ENCODE results near the gene RBP5. TPM values are rescaled to one million over a fixed set of nuclear protein-coding genes. Genes with fewer than 3 reads are reported as not detected.

The RBP5 gene
- total and polyA plus RNA-seq, 9 of the 15 experiments (the other 6 are each of a cell fraction or from before 2014, with no cell fraction given): 8.6 to 22.5 (median 11.4) TPM

DNA sequence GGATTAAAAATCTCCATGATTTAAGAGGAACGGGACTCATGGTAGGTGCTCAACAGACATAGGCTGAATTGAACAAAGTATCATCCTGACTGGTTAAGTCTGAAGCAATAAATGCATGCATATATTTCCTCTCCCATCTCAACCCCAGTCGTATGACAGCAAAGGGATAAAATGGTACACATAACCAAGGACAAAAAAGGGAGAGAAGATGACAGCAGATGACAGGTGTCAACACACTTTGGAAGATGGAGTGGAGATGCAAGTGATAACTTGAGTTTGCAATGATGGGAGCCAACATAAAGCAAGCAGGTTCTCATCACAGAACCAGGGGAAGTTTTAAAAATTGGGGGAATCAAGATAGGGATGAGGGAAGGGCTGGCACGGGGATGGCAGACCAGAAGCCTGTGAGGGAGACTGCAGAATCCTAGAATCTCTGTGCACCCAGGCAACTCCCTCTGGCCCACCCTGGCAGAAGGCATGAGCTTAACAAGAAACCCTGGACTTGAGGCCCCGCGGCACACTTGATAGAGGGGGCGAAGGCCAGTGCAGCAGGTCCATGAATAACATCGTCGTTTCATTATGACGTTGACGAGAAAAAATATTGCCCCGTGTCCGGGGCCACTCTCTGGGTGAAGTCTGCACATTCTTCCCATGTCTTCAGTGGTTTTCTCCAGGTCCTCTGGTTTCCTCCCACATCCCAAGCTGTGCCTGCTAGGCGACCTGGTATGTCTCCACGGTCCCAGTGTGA, 24.7 kb downstream of the RBP5 start:
- peaks cover 3% of the 10 kb centered on the region for H3K9me3 ChIP-seq (replicated peaks; ENCODE audit: control insufficient read depth, insufficient read depth, low read depth, low read length)
- CTCF ChIA-PET (ENCODE audit: low intra/inter-chr PET ratio): no interaction called here
- POLR2A ChIA-PET: interaction anchor here (1.2 kb wide), 1 partner anchor 138 kb away, joined by 3 read pairs; no protein-coding TSS in a partner anchor
- in situ Hi-C loops (cut with MboI): no loop called here
- H2AFZ ChIP-seq (ENCODE audit: low read depth, low read length): no peak overlapping the region
- H3K4me2 ChIP-seq (ENCODE audit: insufficient read depth, low read length): no peak overlapping the region
- H3K27me3 ChIP-seq (ENCODE audit: control insufficient read depth in 2 of 2, insufficient read depth in 2 of 2, low read length in 2 of 2): no peaks in the 10 kb centered on the region
- H3K79me2 ChIP-seq (ENCODE audit: control insufficient read depth, insufficient read depth, low read length): peaks cover 33% of the 10 kb centered on the region
- intact Hi-C loops (cut with micrococcal nuclease): no loop called here
- no peak overlapping the region for H3K9ac ChIP-seq (ENCODE audit: insufficient read depth in 1 of 2, low read depth in 2 of 2, low read length in 2 of 2)
- no TSS peak for BruUV-seq (replicated peaks)
- H4K20me1 ChIP-seq (replicated peaks; ENCODE audit: control insufficient read depth, insufficient read depth, low read length): no peaks in the 10 kb centered on the region
- no peak overlapping the region for H3K27ac ChIP-seq (ENCODE audit: extremely low read depth, low read depth, low read length)
- no peak for FAIRE-seq
- peaks cover 35% of the 10 kb centered on the region; the same call in 2 of the 3 replicates for H3K36me3 ChIP-seq (ENCODE audit: control insufficient read depth, insufficient read depth, low read length)
- 82% methylated on average over 9 of the region's 14 CpGs for WGBS (ENCODE audit: insufficient coverage, low coverage, missing lambda C conversion rate)
- H3K4me1 ChIP-seq (replicated peaks in 1 of 2; ENCODE audit: control insufficient read depth in 2 of 2, insufficient read depth in 2 of 2, low read length in 2 of 2): peaks cover 0 to 13% of the 10 kb centered on the region in 2 experiments; a peak in 2 of 5 replicates
- H3K9me1 ChIP-seq (ENCODE audit: control insufficient read depth, insufficient read depth, low read length): no peaks in the 10 kb centered on the region
- TF ChIP-seq, protein P1, sequence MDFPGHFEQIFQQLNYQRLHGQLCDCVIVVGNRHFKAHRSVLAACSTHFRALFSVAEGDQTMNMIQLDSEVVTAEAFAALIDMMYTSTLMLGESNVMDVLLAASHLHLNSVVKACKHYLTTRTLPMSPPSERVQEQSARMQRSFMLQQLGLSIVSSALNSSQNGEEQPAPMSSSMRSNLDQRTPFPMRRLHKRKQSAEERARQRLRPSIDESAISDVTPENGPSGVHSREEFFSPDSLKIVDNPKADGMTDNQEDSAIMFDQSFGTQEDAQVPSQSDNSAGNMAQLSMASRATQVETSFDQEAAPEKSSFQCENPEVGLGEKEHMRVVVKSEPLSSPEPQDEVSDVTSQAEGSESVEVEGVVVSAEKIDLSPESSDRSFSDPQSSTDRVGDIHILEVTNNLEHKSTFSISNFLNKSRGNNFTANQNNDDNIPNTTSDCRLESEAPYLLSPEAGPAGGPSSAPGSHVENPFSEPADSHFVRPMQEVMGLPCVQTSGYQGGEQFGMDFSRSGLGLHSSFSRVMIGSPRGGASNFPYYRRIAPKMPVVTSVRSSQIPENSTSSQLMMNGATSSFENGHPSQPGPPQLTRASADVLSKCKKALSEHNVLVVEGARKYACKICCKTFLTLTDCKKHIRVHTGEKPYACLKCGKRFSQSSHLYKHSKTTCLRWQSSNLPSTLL (IDR thresholded peaks at IDR 0.05): no peak
- TF ChIP-seq ZNF174 (CRISPR knock-in tag; IDR thresholded peaks at IDR 0.05): no peak
- no peak for TF ChIP-seq ZSCAN32 (CRISPR knock-in tag; IDR thresholded peaks at IDR 0.05)
- no peak for TF ChIP-seq STAT5B (CRISPR knock-in tag; IDR thresholded peaks at IDR 0.05)
- no peak for TF ChIP-seq CTBP1 (IDR thresholded peaks at IDR 0.05; ENCODE audit: borderline replicate concordance)
- TF ChIP-seq HCFC1 (IDR thresholded peaks at IDR 0.05; ENCODE audit: low read depth, low read length): no peak
- TF ChIP-seq DMBX1 (CRISPR knock-in tag; IDR thresholded peaks at IDR 0.05; ENCODE audit: borderline replicate concordance): no peak
- DNase-seq (ENCODE audit: extremely low read depth in 1 of 4, low spot score in 3 of 4): no peak
- H3K4me3 ChIP-seq: no peak overlapping the region
- no peak for ATAC-seq
